Activated CD4-positive, alpha-beta T cell treated with anti-CD3 and anti-CD28 coated beads, Interleukin-2, amount 10 ng/mL, durations not matched to agents 7 days and 5 days (primary cell): ENCODE results near the gene CTSS. TPM values are rescaled to one million over a fixed set of nuclear protein-coding genes. Genes with fewer than 3 reads are reported as not detected.

Experiments
- CTCF ChIA-PET: fragments of 350-600 bp; sonication (Branson Sonifier 250); formaldehyde crosslinking; loops from one replicate; lab custom pipeline; 2021; ENCODE audit warnings: antibody characterized with exemption; lab: Charles Lee
- POLR2A ChIA-PET: fragments of 350-600 bp; sonication (Branson Sonifier 250); formaldehyde crosslinking; loops from one replicate; lab custom pipeline; 2021; ENCODE audit warnings: antibody characterized with exemption; lab: Charles Lee
- DNase-seq: peaks from one replicate; pipeline ENCODE4 v3.0.0-alpha.2; 2020
- H3K27ac Mint-ChIP-seq: one replicate; pipeline ENCODE4 v1.8.0; 2021; ENCODE audit warnings: mild to moderate bottlenecking, moderate library complexity, mixed read lengths
- H3K27me3 Mint-ChIP-seq: one replicate; pipeline ENCODE4 v1.8.0; 2021; ENCODE audit warnings: mixed read lengths
- H3K36me3 Mint-ChIP-seq: one replicate; pipeline ENCODE4 v1.8.0; 2021; ENCODE audit warnings: low read depth, mixed read lengths
- H3K4me1 Mint-ChIP-seq: one replicate; pipeline ENCODE4 v1.8.0; 2021; ENCODE audit warnings: mixed read lengths
- H3K4me3 Mint-ChIP-seq: one replicate; pipeline ENCODE4 v1.8.0; 2021; ENCODE audit warnings: mild to moderate bottlenecking, moderate library complexity, mixed read lengths
- H3K9me3 Mint-ChIP-seq: one replicate; pipeline ENCODE4 v1.8.0; 2021; ENCODE audit warnings: mixed read lengths
- total RNA-seq, 2 experiments: library from RNA; stranded (reverse); gene quantifications; one replicate each; pipeline ENCODE4 v1.2.3, GENCODE V29; 2021

CTSS gene
- total RNA-seq = 100 to 1,000 TPM; 111 to 117 TPM

DNA sequence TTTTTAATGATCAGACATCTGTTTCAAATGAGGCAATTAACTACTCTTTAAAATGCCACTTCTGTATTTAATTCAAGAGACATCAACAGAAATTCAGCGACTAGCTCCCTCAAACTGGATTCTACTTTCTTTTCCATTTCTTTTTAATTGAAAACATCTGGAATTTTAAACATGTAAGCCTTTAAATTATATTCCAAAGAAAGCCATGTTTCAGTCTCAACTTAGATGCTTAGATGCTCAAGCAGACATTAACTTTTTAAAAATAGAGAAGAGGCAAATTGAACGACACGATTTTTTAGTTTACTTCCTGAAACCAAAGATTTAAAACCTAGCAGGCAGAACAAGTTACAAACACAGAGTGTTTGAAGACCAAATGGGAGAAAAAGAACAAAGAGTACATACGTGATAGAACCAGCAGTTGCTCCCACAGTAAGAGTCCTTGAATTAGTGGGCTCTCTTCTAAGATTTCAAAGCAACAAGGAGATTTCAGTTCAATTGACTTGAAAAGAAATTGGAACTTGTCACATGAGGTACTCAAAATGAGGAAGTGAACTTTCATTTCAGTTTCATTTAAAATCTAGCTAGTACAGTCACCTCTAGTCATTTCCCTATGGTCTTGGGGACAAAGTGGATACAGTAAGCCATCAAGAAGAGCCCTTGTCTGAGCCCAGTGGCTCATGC lies at the start of gene CTSS:
TSS of gene CTSS (minus strand) at position 483 of the 681 bp plus-strand sequence. CDS start 1,015 bp downstream, outside the sequence.
- peaks cover 36% of the 10 kb centered on the region for H3K36me3 Mint-ChIP-seq
- POLR2A ChIA-PET = no interaction called here
- peaks cover 5% of the 10 kb centered on the region for H3K27me3 Mint-ChIP-seq
- peak within 1 kb of the TSS; percentile 92 for H3K27ac Mint-ChIP-seq
- H3K9me3 Mint-ChIP-seq = peaks cover 4% of the 10 kb centered on the region
- peak; percentile 18 for DNase-seq
- peak within 1 kb of the TSS; percentile 88 for H3K4me3 Mint-ChIP-seq
- H3K4me1 Mint-ChIP-seq = peaks cover 37% of the 10 kb centered on the region
- CTCF ChIA-PET = interaction anchor here (0.8 to 1.1 kb wide), 3 partner anchors 10 to 30 kb away, joined by 3 read pairs; no protein-coding TSS in a partner anchor

- ChIA-PET CTCF (interaction anchor here (0.7 to 1.3 kb wide), 5 partner anchors 8 to 166 kb away, joined by 3 to 5 read pairs (median 3); no protein-coding TSS in a partner anchor), POLR2A (no interaction called here)
- Mint-ChIP-seq H3K27ac (no peak overlapping the region), H3K36me3 (peaks cover 28% of the 10 kb centered on the region), H3K4me3 (no peak overlapping the region), H3K9me3 (no peaks in the 10 kb centered on the region), H3K27me3 (no peaks in the 10 kb centered on the region), H3K4me1 (peaks cover 3% of the 10 kb centered on the region)
- no peak for DNase-seq
These were observed 47.6 kb upstream of the CTSS start for GRCh38 chr1:150813028-150813707.

DNA sequence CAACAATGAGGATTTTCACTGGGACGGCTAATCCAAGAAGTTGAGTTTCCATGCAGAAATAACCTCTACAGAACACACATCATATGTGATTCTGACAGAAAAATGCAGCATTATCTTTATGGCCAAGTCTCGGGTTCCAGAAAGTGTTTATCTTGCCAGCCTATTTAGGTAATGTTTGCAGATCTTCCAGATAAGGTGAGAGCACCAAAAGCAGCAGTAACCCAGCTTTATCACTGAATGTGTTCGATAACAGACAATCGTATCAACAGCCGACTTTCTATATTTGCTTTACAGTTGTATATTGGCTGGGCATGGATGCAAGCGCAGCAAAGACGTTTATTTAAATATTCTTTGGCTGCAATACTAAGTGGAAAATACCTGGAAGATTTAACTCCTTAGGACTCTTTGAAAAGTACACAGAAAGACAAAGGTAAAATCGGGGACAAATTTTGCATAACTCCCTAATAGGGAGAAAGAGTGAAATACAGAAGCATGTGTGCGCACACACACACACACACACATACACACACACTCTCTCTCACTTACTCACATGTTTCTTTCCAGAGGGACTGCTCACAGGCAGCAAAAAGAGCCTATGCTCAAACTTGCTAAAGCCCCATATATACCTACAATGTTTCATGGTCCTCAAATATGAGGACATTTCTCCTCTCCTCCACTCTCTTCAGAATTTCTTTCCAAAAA lies 45.5 kb upstream of the CTSS start:
- Mint-ChIP-seq H3K4me1 (peaks cover 16% of the 10 kb centered on the region), H3K4me3 (no peak overlapping the region), H3K9me3 (no peaks in the 10 kb centered on the region), H3K27me3 (no peaks in the 10 kb centered on the region), H3K36me3 (peaks cover 16% of the 10 kb centered on the region), H3K27ac (no peak overlapping the region)
- CTCF ChIA-PET = interaction anchor here (0.6 to 1.0 kb wide), 2 partner anchors 23 to 63 kb away, joined by 3 read pairs; no protein-coding TSS in a partner anchor
- POLR2A ChIA-PET = no interaction called here
- DNase-seq = no peak

DNA sequence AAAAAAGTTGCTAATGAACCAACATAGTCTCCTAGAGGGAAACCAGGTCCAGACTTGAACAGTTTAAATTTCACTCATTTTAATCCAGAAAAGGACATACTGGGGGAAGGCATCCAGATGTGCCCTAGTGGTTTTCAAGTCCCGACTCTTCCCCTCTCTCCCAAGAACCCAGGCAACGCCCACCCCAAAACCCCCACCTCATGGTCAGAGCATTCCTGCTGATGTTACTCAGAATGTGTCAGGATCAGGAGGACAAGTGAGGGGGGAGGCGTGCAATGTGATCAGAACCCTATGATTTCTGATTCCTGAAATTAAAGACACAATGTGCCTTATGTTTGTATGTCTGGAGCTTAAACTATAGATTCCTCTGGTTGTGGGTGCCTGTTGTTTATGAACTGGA lies 44.1 kb upstream of the CTSS start:
- POLR2A ChIA-PET = no interaction called here
- no peak overlapping the region for H3K27ac Mint-ChIP-seq
- CTCF ChIA-PET = interaction anchor here (1.0 to 1.3 kb wide), 2 partner anchors 9 to 10 kb away, joined by 3 to 4 read pairs; no protein-coding TSS in a partner anchor

DNA sequence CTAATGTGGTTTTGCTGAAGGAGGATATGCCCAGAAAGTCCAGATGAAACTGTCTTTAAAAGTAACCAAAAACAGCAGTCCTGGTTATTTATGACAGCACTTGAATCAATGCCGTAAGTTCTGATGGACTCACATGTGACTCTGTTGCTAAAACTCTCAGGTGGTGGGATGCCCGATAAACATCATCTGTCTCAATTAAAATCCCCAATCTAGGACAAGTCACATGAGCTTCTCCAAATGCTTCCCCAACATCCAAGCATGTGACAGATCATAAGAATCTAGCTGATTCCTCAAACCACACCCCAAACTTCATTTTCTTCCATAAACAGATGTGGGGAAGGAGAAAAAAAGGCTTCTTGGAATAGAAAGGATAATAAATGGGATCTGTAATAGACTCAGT lies 43.3 kb upstream of the CTSS start:
- H3K27ac Mint-ChIP-seq = no peak overlapping the region
- ChIA-PET CTCF (interaction anchor here (1.0 to 1.7 kb wide), 4 partner anchors 10 to 113 kb away, joined by 3 to 6 read pairs (median 4); no protein-coding TSS in a partner anchor), POLR2A (no interaction called here)

More for the DNA sequence above, 44.1 kb upstream of the CTSS start:
- no peak for DNase-seq
- no peaks in the 10 kb centered on the region for H3K9me3 Mint-ChIP-seq
- no peaks in the 10 kb centered on the region for H3K27me3 Mint-ChIP-seq
- no peak overlapping the region for H3K4me3 Mint-ChIP-seq
- peaks cover 16% of the 10 kb centered on the region for H3K4me1 Mint-ChIP-seq
- H3K36me3 Mint-ChIP-seq = peaks cover 13% of the 10 kb centered on the region

DNA sequence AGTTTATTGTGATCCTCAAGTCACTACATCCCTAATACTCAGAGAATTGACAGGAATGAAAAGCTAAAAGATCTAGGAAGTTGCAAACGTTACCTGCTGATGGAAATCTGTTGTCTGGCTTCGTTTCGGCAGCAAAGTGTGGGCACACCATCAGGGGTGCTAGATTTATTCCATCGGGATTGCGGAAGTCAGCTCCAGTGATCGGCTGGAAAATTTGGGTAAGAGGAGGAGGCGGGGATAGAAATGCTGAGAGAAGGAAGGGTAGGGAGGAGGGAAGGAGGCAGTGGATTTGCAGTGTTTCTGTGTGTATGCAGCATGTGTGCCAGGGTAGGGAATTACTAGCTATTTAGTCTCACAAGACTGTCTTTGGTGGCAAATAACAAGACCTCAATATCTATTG lies 42.5 kb upstream of the CTSS start, which contains the start of gene CTSK:
TSS of gene CTSK (minus strand) at position 140 of the 400 bp plus-strand sequence. CDS start 1,455 bp downstream, outside the sequence.
- H3K27me3 Mint-ChIP-seq = no peaks in the 10 kb centered on the region
- ChIA-PET POLR2A (no interaction called here), CTCF (interaction anchor here (0.9 to 1.7 kb wide), 3 partner anchors 14 to 114 kb away, joined by 3 to 6 read pairs (median 4); no protein-coding TSS in a partner anchor)
- no peak for DNase-seq
- no peak within 1 kb of the TSS for H3K4me3 Mint-ChIP-seq
- no peaks in the 10 kb centered on the region for H3K9me3 Mint-ChIP-seq
- H3K27ac Mint-ChIP-seq = no peak within 1 kb of the TSS
- peaks cover 16% of the 10 kb centered on the region for H3K4me1 Mint-ChIP-seq
- peaks cover 8% of the 10 kb centered on the region for H3K36me3 Mint-ChIP-seq

More for the DNA sequence above, 43.3 kb upstream of the CTSS start:
- no peak overlapping the region for H3K4me3 Mint-ChIP-seq
- no peak for DNase-seq
- no peaks in the 10 kb centered on the region for H3K9me3 Mint-ChIP-seq
- no peaks in the 10 kb centered on the region for H3K27me3 Mint-ChIP-seq
- H3K4me1 Mint-ChIP-seq = peaks cover 16% of the 10 kb centered on the region
- H3K36me3 Mint-ChIP-seq = peaks cover 10% of the 10 kb centered on the region

GRCh38 chr1:150807249-150808023 lies 41.9 kb upstream of the CTSS start:
- POLR2A ChIA-PET = interaction anchor here (0.6 kb wide), 1 partner anchor 100 kb away, joined by 7 read pairs; no protein-coding TSS in a partner anchor
- Mint-ChIP-seq H3K9me3 (no peaks in the 10 kb centered on the region), H3K27ac (no peak overlapping the region), H3K36me3 (peaks cover 8% of the 10 kb centered on the region), H3K4me3 (no peak overlapping the region), H3K27me3 (no peaks in the 10 kb centered on the region), H3K4me1 (peaks cover 16% of the 10 kb centered on the region)
- CTCF ChIA-PET = interaction anchor here (0.5 to 1.7 kb wide), 4 partner anchors 15 to 115 kb away, joined by 3 to 6 read pairs (median 4); no protein-coding TSS in a partner anchor
- DNase-seq = no peak

- no peak for DNase-seq
- Mint-ChIP-seq H3K4me3 (no peak overlapping the region), H3K9me3 (no peaks in the 10 kb centered on the region), H3K27me3 (no peaks in the 10 kb centered on the region), H3K4me1 (peaks cover 16% of the 10 kb centered on the region), H3K27ac (no peak overlapping the region), H3K36me3 (peaks cover 8% of the 10 kb centered on the region)
- CTCF ChIA-PET = no interaction called here
- POLR2A ChIA-PET = no interaction called here
These were observed 40.3 kb upstream of the CTSS start for GRCh38 chr1:150805899-150806298.

- DNase-seq = no peak
- H3K9me3 Mint-ChIP-seq = no peaks in the 10 kb centered on the region
- peaks cover 16% of the 10 kb centered on the region for H3K4me1 Mint-ChIP-seq
- H3K36me3 Mint-ChIP-seq = peaks cover 8% of the 10 kb centered on the region
- ChIA-PET CTCF (interaction anchor here (0.8 to 0.9 kb wide), 2 partner anchors 10 to 201 kb away, joined by 3 read pairs; no protein-coding TSS in a partner anchor), POLR2A (no interaction called here)
- no peak overlapping the region for H3K4me3 Mint-ChIP-seq
- no peaks in the 10 kb centered on the region for H3K27me3 Mint-ChIP-seq
- no peak overlapping the region for H3K27ac Mint-ChIP-seq
These were observed 39.1 kb upstream of the CTSS start for GRCh38 chr1:150804671-150805070.

- no peaks in the 10 kb centered on the region for H3K27me3 Mint-ChIP-seq
- H3K4me3 Mint-ChIP-seq = no peak overlapping the region
- CTCF ChIA-PET = interaction anchor here (0.6 kb wide), 1 partner anchor 180 kb away, joined by 3 read pairs; no protein-coding TSS in a partner anchor
- DNase-seq = no peak
- no peak overlapping the region for H3K27ac Mint-ChIP-seq
- POLR2A ChIA-PET = no interaction called here
- H3K4me1 Mint-ChIP-seq = no peaks in the 10 kb centered on the region
- H3K36me3 Mint-ChIP-seq = peaks cover 13% of the 10 kb centered on the region
- no peaks in the 10 kb centered on the region for H3K9me3 Mint-ChIP-seq
These were observed 33.5 kb upstream of the CTSS start for GRCh38 chr1:150799089-150799488.

- Mint-ChIP-seq H3K27me3 (no peaks in the 10 kb centered on the region), H3K4me3 (no peak overlapping the region), H3K4me1 (no peaks in the 10 kb centered on the region), H3K36me3 (peaks cover 13% of the 10 kb centered on the region), H3K27ac (no peak overlapping the region), H3K9me3 (no peaks in the 10 kb centered on the region)
- ChIA-PET POLR2A (no interaction called here), CTCF (interaction anchor here (0.6 kb wide), 1 partner anchor 179 kb away, joined by 3 read pairs; no protein-coding TSS in a partner anchor)
- DNase-seq = no peak
These were observed 32.9 kb upstream of the CTSS start for GRCh38 chr1:150798525-150798924.
